Sigmoid colon (tissue), 4 donors: Measurements from ENCODE around the gene ZNF132.

Experiments
- EP300 ChIP-seq, 4 donors: sonication (generic); formaldehyde crosslinking; IDR thresholded peaks; one replicate each; pipeline ENCODE4 v1.6.1; 2017; ENCODE audit warnings: antibody characterized with exemption in 4 of 4
- TF ChIP-seq, protein P1 (sequence below), 4 experiments: fragments of 450-650 bp in 3 of 4; fragments of 200-600 bp in 1 of 4; IDR thresholded peaks; one replicate each; pipeline ENCODE4 v1.5.1; 2016 to 2019; ENCODE audit warnings: antibody characterized with exemption in 4 of 4, mild to moderate bottlenecking in 3 of 4, moderate library complexity in 2 of 4

DNA sequence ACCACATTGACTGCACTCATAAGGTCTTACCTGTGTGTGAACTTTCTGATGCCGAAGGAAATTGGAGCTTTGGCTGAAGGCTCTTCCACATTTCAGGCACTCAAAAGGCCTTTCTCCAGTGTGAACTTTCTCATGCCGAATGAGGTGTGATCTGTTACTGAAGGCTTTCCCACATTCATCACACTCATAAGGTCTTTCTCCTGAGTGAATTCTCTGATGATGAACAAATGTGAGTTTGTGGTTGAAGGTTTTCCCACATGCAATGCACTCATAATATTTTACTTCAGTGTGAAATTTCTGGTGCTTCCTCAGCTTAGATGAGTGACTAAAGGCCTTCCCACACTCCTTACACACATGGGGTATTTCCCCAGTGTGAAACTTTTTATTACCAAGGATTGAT lies 5.7 kb downstream of the ZNF132 start:
- TF ChIP-seq EP300 (IDR thresholded peaks at IDR 0.05): no peak
- TF ChIP-seq, protein P1, sequence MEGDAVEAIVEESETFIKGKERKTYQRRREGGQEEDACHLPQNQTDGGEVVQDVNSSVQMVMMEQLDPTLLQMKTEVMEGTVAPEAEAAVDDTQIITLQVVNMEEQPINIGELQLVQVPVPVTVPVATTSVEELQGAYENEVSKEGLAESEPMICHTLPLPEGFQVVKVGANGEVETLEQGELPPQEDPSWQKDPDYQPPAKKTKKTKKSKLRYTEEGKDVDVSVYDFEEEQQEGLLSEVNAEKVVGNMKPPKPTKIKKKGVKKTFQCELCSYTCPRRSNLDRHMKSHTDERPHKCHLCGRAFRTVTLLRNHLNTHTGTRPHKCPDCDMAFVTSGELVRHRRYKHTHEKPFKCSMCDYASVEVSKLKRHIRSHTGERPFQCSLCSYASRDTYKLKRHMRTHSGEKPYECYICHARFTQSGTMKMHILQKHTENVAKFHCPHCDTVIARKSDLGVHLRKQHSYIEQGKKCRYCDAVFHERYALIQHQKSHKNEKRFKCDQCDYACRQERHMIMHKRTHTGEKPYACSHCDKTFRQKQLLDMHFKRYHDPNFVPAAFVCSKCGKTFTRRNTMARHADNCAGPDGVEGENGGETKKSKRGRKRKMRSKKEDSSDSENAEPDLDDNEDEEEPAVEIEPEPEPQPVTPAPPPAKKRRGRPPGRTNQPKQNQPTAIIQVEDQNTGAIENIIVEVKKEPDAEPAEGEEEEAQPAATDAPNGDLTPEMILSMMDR (IDR thresholded peaks at IDR 0.05): no peak
